ENCODE data around the gene ELMO1. TPM values are rescaled to one million over a fixed set of nuclear protein-coding genes. Genes with fewer than 3 reads are reported as not detected.

The ELMO1 gene
- polyA plus RNA-seq, 1 experiment, result not detected

DNA sequence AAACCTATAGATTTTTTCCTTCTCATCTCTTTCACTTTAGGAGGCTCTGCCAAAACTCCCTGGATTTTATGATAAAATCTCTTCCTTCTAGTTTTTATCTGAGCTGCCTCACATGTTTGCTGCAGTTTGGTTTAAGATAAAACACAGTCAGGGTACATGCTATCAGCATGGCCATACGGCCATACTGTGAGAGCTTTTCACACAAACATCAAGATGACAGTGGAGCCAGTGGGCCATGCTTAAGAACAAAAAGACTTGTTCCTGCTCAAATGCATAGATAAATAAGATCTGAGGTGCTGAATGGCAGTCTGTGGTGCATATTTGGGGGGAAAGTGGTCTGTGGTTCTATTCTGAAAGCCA, 91.0 kb downstream of the ELMO1 start:
- no peak overlapping the region for H3K4me3 ChIP-seq (ENCODE audit: low read depth, low read length)
- DNase-seq (ENCODE audit: low read depth), result no peak
- POLR2A ChIA-PET, result no interaction called here
- no peaks in the 10 kb centered on the region for H3K36me3 ChIP-seq (ENCODE audit: control insufficient read depth, insufficient read depth, low read length)
- CTCF ChIA-PET, result interaction anchor here (0.7 kb wide), 1 partner anchor 28 kb away, joined by 3 read pairs; no protein-coding TSS in a partner anchor
- no peaks in the 10 kb centered on the region for H3K27me3 ChIP-seq (ENCODE audit: control insufficient read depth, insufficient read depth, low read length)
- no peak for TF ChIP-seq CTCF (IDR thresholded peaks at IDR 0.05; ENCODE audit: insufficient read depth, low read depth, low read length)

DNA sequence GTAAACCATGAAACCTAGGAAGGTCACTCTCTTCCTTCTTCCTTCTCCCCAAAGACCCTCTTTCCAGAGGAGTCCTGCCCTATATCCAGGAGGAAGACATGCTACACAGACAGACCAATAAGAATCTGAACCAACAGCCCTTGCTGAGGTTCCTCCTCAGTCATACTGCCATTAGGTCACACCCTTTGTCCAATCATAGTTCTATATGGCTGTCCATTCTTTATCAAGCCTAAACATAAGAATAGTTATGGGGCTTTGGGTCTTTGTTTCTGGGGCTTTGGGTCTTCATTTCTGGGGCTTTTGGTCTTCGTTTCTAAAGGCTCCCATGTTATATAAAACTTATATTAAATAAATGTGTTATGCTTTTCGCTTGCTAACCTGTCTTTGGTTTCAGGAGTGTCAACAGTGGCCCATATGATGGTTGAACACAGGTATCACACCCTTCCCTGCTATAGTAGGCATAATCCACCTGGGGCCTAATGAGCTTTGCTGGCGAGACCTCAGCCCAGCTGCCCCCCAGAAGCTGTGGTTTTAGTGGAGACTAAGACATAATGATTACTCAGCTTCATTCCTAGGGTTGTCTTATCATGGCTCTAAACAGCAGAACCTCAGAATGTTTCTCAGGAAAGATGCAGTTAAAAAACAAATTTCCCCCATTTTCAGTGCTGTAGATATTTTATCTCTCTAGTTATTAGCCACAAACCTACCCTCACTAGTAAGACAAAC, 91.6 kb downstream of the ELMO1 start:
- Histone ChIP-seq H3K36me3 (ENCODE audit: control insufficient read depth, insufficient read depth, low read length) (no peaks in the 10 kb centered on the region), H3K4me3 (ENCODE audit: low read depth, low read length) (no peak overlapping the region), H3K27me3 (ENCODE audit: control insufficient read depth, insufficient read depth, low read length) (no peaks in the 10 kb centered on the region)
- ChIA-PET CTCF (no interaction called here), POLR2A (no interaction called here)
- TF ChIP-seq CTCF (IDR thresholded peaks at IDR 0.05; ENCODE audit: insufficient read depth, low read depth, low read length), result no peak
- no peak for DNase-seq (ENCODE audit: low read depth)

DNA sequence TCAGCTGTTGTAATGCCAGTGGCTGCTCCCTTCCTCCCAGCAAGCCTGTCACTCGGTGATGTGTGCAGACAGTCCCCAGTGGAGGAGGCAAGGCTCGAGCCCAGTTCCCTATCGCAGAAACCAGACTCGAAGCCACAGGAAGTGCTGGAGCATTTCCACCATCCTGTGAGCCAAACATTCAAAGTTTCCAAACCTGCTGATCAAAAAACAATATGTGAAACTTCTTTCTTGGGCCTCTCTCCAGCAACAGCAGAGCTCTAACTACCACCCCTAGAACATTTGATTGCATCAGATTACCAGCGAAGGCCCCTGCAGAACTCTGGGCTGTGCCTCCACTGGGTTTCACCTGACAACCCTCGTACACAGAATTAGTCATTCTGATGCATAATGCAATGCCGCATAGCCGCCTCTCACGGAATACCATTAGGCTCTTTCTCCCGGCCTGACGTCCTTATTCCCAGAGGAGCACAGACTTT, 94.0 kb downstream of the ELMO1 start:
- DNase-seq (ENCODE audit: low read depth), result no peak
- TF ChIP-seq CTCF (IDR thresholded peaks at IDR 0.05; ENCODE audit: insufficient read depth, low read depth, low read length), result no peak
- Histone ChIP-seq H3K36me3 (ENCODE audit: control insufficient read depth, insufficient read depth, low read length) (no peaks in the 10 kb centered on the region), H3K4me3 (ENCODE audit: low read depth, low read length) (no peak overlapping the region), H3K27me3 (ENCODE audit: control insufficient read depth, insufficient read depth, low read length) (no peaks in the 10 kb centered on the region)
- ChIA-PET CTCF (no interaction called here), POLR2A (no interaction called here)

DNA sequence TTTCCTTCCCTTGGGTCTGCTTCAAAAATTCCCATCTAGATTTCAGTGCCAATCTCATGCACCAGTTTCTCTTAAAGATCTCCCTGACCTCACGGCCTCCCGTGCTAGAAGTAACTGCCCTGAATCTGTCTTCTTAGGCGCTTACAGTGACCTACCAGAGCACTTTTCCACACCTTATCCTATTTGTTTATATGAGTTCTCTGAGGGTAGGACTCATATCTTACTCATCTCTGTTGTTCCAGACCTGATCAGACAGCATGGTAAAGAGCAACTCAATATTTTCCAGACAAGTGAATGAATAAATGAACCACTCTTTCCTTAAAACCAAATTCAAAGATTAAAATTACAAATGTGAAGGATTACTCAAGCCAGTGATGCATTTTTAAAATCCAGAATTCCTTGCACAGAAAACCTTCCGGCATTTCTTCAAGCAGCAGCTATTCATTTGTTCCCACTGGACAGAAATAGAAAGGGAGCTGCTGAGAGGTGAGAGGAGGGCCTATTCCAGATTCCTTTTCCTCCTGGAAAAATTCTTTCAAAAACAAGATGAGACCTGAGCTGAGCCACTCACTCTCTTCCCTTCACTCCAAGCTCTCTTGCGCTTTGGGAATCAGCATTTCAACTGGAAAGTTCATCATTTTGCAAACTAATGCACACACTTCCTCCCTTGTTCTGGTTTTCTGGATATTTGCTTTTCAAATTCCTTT, 94.6 kb downstream of the ELMO1 start:
- ChIA-PET POLR2A (no interaction called here), CTCF (no interaction called here)
- no peaks in the 10 kb centered on the region for H3K27me3 ChIP-seq (ENCODE audit: control insufficient read depth, insufficient read depth, low read length)
- no peaks in the 10 kb centered on the region for H3K36me3 ChIP-seq (ENCODE audit: control insufficient read depth, insufficient read depth, low read length)
- DNase-seq (ENCODE audit: low read depth), result no peak
- H3K4me3 ChIP-seq (ENCODE audit: low read depth, low read length), result no peak overlapping the region
- no peak for TF ChIP-seq CTCF (IDR thresholded peaks at IDR 0.05; ENCODE audit: insufficient read depth, low read depth, low read length)

GRCh38 chr7:37352974-37353948, 95.4 kb downstream of the ELMO1 start:
- CTCF ChIA-PET, result no interaction called here
- Histone ChIP-seq H3K4me3 (ENCODE audit: low read depth, low read length) (no peak overlapping the region), H3K36me3 (ENCODE audit: control insufficient read depth, insufficient read depth, low read length) (no peaks in the 10 kb centered on the region), H3K27me3 (ENCODE audit: control insufficient read depth, insufficient read depth, low read length) (no peaks in the 10 kb centered on the region)
- POLR2A ChIA-PET, result no interaction called here
- TF ChIP-seq CTCF (IDR thresholded peaks at IDR 0.05; ENCODE audit: insufficient read depth, low read depth, low read length), result no peak
- no peak for DNase-seq (ENCODE audit: low read depth)

Measured in BJ (cell line).